NCI-H526 treated with DMSO at 0.1 percent for 48 hours (cell line): Measurements from ENCODE around the gene MAPT.
A peak's percentile ranks its signal among the peaks of the same experiment; 100 is the strongest.
"Not testable (repeated sequence)": the region's sequence is repeated elsewhere in the genome, so short reads cannot be mapped to it uniquely, and the experiment has no call there.

ENCODE experiments used
- DNase-seq: peaks from one replicate; lab custom pipeline; 2025; lab: John Stamatoyannopoulos, UW

Gene MAPT

GRCh38 chr17:45992904-45993303, 98.5 kb downstream of the MAPT start:
- DNase-seq = no peak

- DNase-seq = no peak
Observed at GRCh38 chr17:45993962-45994627, 99.7 kb downstream of the MAPT start.

GRCh38 chr17:45994987-45995386, 100.6 kb downstream of the MAPT start:
- no peak for DNase-seq

DNA sequence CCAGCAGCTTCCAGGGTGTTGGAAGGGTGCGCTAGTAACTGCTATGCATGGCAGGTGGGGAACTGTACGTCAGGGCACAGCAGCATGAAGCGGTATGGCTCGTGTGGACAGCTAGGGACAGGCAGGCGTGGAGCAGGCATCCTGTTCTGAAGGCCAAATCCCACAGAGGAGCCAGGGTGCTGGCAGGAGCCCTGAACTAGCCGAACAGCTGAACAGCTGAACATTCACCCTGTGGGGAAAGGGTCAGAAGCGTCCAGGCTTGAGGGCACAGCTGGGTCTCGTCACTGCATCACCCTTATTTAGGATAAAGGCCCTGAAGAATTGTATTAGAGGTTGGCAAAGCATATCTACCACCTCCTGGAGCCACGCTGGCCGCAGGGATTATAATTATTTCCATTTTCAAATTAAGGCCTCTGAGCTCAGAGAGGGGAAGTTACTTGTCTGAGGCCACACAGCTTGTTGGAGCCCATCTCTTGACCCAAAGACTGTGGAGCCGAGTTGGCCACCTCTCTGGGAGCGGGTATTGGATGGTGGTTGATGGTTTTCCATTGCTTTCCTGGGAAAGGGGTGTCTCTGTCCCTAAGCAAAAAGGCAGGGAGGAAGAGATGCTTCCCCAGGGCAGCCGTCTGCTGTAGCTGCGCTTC, 101.4 kb downstream of the MAPT start:
- DNase-seq = no peak

DNA sequence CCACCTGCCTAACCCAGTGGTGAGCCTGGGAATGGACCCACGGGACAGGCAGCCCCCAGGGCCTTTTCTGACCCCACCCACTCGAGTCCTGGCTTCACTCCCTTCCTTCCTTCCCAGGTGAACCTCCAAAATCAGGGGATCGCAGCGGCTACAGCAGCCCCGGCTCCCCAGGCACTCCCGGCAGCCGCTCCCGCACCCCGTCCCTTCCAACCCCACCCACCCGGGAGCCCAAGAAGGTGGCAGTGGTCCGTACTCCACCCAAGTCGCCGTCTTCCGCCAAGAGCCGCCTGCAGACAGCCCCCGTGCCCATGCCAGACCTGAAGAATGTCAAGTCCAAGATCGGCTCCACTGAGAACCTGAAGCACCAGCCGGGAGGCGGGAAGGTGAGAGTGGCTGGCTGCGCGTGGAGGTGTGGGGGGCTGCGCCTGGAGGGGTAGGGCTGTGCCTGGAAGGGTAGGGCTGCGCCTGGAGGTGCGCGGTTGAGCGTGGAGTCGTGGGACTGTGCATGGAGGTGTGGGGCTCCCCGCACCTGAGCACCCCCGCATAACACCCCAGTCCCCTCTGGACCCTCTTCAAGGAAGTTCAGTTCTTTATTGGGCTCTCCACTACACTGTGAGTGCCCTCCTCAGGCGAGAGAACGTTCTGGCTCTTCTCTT, 102.1 kb downstream of the MAPT start:
- no peak for DNase-seq

DNA sequence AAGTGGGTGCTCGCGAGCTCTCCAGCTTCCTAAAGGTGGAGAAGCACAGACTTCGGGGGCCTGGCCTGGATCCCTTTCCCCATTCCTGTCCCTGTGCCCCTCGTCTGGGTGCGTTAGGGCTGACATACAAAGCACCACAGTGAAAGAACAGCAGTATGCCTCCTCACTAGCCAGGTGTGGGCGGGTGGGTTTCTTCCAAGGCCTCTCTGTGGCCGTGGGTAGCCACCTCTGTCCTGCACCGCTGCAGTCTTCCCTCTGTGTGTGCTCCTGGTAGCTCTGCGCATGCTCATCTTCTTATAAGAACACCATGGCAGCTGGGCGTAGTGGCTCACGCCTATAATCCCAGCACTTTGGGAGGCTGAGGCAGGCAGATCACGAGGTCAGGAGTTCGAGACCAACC, 102.8 kb downstream of the MAPT start:
- DNase-seq = no peak

GRCh38 chr17:45997624-45998023, 103.3 kb downstream of the MAPT start:
- DNase-seq = no peak

DNA sequence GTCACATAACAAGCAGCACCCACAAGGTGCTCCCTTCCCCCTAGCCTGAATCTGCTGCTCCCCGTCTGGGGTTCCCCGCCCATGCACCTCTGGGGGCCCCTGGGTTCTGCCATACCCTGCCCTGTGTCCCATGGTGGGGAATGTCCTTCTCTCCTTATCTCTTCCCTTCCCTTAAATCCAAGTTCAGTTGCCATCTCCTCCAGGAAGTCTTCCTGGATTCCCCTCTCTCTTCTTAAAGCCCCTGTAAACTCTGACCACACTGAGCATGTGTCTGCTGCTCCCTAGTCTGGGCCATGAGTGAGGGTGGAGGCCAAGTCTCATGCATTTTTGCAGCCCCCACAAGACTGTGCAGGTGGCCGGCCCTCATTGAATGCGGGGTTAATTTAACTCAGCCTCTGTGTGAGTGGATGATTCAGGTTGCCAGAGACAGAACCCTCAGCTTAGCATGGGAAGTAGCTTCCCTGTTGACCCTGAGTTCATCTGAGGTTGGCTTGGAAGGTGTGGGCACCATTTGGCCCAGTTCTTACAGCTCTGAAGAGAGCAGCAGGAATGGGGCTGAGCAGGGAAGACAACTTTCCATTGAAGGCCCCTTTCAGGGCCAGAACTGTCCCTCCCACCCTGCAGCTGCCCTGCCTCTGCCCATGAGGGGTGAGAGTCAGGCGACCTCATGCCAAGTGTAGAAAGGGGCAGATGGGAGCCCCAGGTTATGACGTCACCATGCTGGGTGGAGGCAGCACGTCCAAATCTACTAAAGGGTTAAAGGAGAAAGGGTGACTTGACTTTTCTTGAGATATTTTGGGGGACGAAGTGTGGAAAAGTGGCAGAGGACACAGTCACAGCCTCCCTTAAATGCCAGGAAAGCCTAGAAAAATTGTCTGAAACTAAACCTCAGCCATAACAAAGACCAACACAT, 104.9 kb downstream of the MAPT start, which contains the start of gene STH:
Gene STH, plus strand, starts transcription at position 264 of the 913 bp plus-strand sequence. Its CDS starts 30 bp downstream, at position 294.
- DNase-seq = no peak

DNA sequence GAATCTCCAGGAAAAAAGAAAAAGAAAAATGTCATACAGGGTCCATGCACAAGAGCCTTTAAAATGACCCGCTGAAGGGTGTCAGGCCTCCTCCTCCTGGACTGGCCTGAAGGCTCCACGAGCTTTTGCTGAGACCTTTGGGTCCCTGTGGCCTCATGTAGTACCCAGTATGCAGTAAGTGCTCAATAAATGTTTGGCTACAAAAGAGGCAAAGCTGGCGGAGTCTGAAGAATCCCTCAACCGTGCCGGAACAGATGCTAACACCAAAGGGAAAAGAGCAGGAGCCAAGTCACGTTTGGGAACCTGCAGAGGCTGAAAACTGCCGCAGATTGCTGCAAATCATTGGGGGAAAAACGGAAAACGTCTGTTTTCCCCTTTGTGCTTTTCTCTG, 105.5 kb downstream of the MAPT start:
- no peak for DNase-seq

DNA sequence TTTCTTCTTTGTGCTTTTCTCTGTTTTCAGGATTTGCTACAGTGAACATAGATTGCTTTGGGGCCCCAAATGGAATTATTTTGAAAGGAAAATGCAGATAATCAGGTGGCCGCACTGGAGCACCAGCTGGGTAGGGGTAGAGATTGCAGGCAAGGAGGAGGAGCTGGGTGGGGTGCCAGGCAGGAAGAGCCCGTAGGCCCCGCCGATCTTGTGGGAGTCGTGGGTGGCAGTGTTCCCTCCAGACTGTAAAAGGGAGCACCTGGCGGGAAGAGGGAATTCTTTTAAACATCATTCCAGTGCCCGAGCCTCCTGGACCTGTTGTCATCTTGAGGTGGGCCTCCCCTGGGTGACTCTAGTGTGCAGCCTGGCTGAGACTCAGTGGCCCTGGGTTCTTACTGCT, 105.9 kb downstream of the MAPT start:
- DNase-seq = no peak

- no peak for DNase-seq
Observed at GRCh38 chr17:46000757-46001156, 106.4 kb downstream of the MAPT start.

- no peak for DNase-seq
Observed at GRCh38 chr17:46001390-46002310, 107.3 kb downstream of the MAPT start.

GRCh38 chr17:46002311-46002972, 108.1 kb downstream of the MAPT start:
- DNase-seq = peak; percentile 65

DNA sequence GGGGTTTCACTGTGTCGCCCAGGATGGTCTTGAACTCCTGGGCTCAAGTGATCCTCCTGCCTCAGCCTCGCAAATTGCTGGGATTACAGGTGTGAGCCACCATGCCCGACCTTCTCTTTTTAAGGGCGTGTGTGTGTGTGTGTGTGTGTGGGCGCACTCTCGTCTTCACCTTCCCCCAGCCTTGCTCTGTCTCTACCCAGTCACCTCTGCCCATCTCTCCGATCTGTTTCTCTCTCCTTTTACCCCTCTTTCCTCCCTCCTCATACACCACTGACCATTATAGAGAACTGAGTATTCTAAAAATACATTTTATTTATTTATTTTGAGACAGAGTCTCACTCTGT, 108.6 kb downstream of the MAPT start:
- no peak for DNase-seq

- no peak for DNase-seq
Observed at GRCh38 chr17:46003907-46004748, 109.8 kb downstream of the MAPT start.

DNA sequence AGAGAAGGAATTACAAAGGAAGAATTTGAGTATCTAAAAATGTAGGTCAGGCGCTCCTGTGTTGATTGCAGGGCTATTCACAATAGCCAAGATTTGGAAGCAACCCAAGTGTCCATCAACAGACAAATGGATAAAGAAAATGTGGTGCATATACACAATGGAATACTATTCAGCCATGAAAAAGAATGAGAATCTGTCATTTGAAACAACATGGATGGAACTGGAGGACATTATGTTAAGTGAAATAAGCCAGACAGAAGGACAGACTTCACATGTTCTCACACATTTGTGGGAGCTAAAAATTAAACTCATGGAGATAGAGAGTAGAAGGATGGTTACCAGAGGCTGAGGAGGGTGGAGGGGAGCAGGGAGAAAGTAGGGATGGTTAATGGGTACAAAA, 111.7 kb downstream of the MAPT start:
- DNase-seq = not testable (repeated sequence)

GRCh38 chr17:46007461-46007965, 113.2 kb downstream of the MAPT start:
- no peak for DNase-seq

DNA sequence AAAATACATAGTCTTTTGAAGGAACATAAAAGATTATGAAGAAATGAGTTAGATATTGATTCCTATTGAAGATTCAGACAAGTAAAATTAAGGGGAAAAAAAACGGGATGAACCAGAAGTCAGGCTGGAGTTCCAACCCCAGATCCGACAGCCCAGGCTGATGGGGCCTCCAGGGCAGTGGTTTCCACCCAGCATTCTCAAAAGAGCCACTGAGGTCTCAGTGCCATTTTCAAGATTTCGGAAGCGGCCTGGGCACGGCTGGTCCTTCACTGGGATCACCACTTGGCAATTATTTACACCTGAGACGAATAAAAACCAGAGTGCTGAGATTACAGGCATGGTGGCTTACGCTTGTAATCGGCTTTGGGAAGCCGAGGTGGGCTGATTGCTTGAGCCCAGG, 114.2 kb downstream of the MAPT start:
- DNase-seq = no peak
